HG03442 (cell line): ENCODE results near the gene CCDC127.
"Not testable (repeated sequence)": the region's sequence is repeated elsewhere in the genome, so short reads cannot be mapped to it uniquely, and the experiment has no call there.

Experiments used
- ATAC-seq: cut with Tn5 transposase; IDR thresholded peaks from one replicate; pipeline ENCODE4 v1.9.1; 2021; ENCODE audit warnings: mild to moderate bottlenecking, moderate library complexity; ENCODE audit not compliant: unreplicated experiment

The CCDC127 gene

DNA sequence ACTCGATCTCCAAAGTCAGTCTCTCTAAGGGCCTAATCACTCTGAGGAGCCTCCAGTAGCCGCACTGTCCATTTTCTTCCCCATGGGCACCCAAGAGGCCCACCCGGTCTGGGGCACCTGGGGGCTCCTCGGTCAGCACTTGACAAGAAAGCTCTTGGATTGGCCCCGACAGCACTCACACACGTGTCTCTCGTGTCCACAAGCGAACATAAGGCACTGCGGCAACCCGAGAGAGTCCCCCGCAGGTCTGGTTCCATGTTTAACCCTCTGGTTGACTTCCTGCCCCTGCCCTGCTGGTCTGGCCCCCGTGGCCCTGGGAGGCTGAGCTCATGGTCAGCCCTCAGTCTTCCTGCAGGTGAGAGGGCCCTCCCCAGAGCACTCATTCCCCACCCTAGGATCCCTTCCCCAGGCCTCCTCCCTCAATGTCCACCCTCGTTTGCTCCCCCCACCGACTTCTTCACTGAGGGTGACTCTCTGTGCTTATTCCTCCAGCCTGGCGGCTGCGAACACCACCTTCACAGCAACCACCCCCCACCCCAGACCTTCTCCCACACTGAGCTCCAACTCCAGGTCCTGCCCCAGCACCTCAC, 43.0 kb downstream of the CCDC127 start:
- no peak for ATAC-seq

DNA sequence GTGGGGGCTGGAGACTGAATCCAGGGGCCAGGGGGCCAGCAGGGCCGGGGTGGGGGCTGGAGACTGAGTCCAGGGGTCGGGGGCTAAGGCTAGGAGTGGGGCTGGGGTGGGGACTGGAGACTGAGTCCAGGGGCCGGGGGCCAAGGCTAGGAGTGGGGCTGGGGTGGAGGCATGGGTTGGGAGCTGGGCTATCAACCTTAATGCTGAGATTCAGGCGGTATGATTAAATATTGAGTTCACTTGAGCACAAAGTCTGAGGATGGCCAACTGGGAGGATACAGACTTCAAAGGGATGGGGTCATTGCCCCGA, 43.7 kb downstream of the CCDC127 start:
- no peak for ATAC-seq

DNA sequence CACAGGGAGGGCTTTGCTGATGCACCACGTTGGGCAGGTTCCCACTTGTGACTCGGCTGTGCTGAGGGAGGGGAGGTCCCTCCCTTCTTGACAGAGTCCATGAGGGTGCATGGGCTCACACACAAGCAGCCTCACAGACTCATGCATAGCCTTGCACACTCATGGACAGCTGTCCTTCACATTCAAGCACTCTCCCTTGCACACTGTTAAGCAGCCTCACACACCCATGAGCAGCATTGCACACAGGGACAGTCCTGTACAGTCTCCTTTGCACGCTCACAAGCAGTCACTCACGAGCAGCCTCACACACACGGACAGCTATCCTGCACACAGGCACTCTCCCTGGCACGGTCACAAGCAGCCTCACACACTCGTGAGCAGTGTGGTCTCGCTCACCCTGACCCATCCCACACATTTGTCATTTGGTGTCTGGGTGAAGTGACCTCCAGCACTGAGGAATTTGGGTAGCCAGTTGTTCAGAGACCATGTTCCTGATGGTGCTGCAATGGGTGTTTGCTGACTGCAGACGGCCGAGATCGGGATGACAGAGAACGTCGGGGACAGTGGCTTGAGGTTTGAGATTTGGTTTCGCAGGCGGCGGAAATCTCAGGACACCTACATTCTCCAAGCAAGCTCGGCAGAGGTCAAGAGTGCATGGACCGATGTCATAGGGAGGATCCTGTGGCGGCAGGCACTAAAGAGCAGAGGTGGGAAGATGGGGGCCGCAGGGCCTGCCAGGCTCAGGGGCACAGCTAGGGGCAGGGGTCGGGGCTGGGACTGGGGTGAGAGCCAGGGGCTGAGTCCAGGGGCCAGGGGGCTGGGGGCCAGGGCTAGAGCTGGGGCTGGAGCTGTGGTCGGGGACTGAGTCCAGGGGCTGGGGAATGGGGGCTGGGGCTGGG, 44.3 kb downstream of the CCDC127 start:
- no peak for ATAC-seq

DNA sequence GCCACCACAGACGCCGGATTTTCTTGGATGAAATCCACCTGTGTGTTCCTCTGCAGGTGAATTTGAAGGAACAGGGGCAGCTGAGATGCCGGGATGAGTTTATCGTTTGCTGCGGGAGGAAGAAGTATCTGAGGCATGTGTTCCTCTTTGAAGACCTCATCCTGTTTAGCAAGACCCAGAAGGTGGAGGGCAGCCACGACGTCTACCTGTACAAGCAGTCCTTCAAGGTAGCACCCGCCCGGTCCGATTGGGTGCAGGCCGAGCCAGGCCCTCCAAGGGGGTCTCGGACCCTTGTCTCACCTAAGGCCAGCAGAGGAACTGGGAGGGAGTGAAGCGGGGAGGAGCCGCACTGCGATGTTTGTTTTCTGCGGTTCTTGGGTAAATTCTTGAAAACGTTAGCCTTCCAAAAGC, 45.1 kb downstream of the CCDC127 start:
- no peak for ATAC-seq

DNA sequence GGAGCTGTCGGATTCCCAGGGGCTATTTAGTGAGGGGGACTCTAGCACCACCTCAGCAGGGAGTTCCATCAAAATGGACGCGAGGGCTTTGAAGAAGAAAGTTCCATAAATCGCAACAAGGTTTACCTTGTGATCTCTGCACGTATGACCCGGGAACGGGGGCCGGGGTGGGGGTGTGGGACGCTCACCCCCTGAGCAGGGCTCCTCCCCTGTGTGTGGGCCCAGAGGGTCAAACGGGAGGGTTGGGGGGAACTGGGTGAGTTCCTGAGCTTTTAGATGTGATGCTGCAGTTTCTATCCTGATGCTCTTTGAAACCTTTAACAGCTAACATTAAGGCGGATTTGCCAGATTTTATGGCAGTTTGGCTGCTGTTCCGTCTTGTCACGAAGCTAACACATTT, 45.5 kb downstream of the CCDC127 start:
- no peak for ATAC-seq

DNA sequence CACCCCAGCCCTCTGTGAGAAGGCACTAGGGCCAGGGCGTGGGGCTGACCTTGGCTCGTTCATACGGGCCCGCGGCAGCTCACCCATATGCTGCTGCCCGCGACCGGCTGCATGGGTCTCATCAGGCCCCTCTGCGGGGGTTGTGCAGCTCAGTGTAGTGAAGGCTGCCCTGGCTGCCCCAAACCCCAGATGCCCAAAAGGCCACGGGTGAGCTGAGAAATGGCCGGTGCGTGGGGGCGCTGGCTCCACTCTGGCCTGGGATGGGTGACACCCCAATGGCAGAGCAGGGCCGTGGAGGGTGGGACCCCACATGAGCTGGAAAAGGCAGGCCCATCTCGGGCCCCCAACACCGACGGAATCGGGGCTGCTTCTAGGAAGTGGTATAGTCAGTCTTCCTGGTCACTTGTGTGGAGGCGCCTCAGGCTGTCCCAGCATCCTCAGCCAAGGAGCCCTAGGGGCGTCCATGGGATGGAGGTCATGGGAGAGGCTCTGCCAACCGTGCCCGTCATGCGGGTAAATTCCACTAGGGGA, 46.1 kb downstream of the CCDC127 start:
- no peak for ATAC-seq

DNA sequence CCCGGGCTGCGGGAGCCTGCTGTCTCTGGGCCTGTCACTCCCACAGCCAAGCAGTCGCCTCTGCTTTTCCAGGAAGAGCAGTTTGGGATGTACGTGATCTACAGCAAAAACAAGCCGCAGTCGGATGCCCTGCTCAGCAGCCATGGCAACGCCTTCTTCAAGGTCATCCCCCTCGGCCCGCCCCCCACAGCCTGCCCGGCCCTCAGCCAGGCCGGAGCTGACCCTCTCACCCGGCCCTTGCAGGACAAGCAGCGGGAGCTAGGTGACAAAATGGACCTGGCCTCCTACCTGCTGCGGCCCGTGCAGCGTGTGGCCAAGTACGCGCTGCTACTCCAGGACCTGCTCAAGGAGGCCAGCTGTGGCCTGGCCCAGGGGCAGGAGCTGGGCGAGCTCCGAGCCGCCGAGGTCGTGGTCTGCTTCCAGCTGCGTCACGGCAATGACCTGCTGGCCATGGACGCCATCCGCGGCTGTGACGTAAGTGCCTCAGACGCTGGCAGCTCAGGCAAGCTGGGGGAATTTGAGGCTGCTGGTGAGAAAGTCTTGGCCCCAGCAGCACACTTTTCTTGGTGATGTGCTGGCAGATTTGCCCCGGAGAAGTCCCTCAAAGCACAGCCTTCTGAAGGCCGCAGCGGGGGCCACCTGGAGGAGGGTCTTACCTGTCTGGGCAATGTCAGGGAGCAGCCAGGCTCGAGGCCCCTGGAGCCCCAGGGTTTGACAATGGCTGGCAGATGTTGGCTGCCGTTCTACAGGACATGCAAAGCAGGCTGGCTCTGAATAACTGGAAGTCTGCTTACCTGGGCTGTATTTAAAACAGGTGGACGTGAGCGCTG, 46.8 kb downstream of the CCDC127 start:
- ATAC-seq, result no peak

DNA sequence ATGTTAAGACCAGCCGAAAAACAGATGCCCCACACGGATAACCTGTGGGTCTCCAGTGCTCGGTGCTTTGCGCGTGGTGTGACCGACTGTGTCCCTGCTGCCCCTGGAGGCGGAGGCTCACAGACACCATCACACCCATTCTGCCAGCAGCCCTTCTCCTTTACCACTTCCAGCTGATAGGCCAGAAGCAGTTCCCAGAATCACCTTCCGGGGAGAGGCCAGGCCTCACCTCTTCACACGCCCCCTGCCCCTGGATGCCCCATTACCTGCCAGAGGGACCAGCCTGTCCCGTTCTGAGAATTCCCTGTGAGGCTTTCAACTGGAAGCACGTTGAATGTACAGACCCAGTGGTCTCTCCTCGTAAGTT, 48.2 kb downstream of the CCDC127 start:
- no peak for ATAC-seq

DNA sequence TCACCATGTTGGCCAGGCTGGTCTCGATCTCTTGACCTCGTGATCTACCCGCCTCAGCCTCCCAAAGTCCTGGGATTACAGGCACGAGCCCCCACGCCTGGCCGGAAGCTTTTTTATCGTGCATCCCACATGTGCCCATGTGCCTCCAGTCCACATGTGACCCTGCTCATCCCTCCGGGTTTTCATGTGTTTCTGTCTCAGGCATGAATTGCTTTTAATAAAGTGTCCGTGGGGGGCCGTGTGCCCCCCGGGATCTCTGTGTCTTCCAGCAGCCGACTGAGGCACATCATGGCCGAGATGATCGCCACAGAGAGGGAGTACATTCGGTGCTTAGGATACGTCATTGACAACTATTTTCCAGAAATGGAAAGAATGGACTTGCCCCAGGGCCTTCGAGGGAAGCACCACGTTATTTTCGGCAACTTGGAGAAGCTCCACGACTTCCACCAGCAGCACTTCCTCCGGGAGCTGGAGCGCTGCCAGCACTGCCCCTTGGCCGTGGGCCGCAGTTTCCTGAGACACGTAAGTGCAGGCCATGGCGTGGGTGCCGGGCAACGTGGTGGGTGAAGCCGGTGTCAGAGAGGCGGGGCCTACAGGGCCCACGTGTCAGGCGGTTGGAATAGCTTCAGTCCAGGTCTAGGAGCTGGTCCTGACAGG, 48.8 kb downstream of the CCDC127 start:
- ATAC-seq, result no peak

DNA sequence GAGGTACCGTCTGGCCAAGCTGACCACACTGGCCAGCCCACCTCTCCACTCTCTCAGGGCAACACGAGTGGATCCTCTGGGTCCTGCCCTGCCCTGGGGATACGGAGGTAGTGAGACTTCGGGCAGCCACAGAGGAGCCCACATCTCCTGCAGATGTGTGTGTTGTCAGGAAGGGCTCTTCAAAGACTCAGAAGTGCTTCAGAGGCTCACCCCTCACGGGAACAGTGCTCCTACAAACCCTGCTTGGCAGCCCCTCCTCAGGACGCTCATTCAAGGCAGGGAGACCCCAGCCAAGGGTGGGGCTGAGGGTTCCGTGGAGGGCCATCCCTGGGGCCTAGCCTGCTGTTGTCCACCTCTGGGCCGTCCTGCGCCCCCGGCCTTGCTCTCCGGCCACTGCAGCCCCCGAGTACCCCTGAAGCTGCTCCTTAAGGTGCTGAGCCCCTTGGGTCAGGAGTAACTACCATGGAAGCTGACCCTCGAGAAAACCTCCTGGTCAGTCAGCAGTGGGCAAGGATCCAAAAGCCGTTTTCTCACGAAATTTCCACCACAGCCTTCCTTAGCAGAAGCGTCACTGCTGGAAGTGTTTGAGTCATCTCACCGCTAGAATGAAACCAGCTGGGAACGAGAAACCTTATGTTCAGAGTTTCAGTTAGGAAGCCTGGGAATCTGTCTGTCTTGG, 49.8 kb downstream of the CCDC127 start:
- ATAC-seq, result no peak

DNA sequence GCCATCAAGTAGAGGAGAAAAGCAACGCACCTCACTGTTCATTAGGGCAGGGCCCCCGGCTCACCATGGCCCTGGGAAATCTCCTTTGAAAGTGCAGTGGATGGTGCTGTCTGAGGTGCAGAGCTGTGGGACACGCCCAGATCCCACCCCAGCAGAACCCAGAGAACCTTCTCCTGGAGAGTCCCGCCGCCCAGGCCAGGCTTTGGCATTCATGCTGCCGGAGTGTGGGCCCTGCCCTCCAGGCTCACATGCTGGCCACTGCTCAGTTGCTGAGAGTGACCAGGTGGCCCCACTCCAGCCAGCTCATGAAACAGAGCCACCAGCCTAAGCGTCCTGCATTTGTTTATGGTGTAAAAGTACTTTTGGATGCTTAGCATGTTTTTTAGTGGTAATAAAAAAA, 50.4 kb downstream of the CCDC127 start:
- no peak for ATAC-seq

DNA sequence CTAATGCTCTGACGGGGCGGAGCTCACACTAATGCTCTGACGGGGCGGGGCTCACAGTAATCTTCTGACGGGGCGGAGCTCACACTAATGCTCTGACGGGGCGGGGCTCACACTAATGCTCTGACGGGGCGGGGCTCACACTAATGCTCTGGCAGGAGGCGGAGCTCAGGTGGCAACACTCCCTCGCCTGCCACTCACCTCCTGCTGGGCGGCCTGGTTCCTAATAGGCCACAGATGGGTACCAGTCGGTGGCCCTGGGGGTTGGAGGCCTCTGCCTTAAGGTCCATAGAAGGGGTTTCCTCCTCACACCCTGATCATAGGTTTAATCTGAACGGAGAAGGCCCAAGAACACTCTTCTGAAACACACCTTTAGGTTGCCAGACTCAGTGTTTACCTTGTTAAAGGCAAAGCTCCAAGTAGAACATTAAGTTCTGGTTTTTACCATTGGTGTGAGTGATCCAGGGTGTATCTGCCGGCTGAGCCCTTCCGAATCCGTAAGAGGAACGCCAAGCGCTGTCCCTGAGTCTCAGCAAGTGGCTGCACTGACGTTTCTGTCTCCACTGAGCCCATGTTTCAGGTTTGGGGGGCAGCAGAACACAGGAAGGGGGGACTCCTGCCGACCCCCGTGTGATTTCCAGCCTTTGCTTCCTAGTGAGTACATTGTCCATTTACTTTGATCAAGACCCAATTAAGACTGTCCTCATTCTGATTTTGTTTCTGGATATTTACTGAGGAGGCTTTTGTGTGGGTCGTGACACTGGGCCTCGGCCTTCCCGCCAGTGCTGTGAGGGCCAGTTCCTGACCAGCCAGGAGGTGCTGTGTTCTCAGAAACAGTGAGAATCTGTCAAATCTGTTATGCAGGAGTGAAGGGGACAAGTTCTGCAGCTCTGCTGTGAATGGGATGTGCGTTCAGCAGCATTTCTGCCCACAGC, 51.2 kb downstream of the CCDC127 start:
- no peak for ATAC-seq

DNA sequence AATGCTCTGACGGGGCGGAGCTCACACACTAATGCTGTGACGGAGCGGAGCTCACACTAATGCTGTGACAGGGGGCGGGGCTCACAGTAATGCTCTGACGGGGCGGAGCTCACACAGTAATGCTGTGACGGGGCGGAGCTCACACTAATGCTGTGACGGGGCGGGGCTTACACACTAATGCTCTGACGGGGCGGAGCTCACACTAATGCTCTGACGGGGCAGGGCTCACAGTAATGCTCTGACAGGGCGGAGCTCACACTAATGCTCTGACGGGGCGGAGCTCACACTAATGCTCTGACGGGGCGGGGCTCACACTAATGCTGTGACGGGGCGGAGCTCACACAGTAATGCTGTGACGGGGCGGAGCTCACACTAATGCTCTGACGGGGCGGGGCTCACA, 53.2 kb downstream of the CCDC127 start:
- ATAC-seq, result not testable (repeated sequence)

DNA sequence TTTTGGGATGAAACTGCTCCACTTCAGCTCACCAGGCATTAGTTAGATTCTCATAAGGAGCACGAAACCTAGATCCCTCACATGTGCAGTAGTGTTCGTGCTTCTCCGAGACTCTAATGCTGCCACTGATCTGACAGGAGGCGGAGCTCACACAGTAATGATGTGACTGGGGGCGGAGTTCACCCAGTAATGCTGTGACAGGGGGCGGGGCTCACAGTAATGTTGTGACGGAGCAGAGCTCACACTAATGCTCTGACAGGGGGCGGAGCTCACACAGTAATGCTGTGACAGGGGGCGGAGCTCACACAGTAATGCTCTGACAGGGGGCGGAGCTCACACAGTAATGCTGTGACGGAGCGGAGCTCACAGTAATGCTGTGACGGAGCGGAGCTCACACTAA, 53.7 kb downstream of the CCDC127 start:
- ATAC-seq, result no peak

DNA sequence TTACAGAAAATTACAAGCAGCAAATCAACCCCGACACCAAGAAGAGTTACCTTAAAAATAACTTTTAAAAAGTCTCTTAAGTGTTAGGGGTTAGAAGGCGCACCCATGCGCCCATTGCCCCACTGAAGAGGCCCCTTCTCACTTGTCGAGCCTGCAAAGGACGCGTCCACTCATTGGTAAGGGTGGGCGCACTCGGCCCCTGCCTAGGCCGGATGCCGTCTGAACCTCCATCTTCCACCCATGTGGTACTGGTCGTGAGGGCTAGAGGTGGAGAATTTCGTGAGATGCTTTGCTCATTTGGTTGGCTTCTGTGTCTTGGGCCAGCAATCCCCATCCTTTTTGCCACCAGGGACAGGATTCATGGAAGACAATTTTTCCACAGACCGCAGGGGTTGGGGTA, 54.1 kb downstream of the CCDC127 start:
- no peak for ATAC-seq

DNA sequence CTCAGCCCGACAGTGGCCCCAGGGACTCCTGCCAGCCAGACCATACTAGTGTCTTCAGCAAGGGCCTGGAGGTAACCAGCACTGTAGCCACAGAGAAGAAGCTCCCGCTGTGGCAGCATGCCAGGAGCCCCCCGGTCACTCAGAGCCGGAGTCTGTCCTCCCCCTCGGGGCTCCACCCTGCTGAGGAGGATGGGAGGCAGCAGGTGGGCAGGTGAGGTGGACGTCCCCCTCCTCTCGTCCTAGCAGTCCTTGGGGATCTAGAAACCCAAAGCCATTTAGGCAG, 54.7 kb downstream of the CCDC127 start:
- no peak for ATAC-seq

DNA sequence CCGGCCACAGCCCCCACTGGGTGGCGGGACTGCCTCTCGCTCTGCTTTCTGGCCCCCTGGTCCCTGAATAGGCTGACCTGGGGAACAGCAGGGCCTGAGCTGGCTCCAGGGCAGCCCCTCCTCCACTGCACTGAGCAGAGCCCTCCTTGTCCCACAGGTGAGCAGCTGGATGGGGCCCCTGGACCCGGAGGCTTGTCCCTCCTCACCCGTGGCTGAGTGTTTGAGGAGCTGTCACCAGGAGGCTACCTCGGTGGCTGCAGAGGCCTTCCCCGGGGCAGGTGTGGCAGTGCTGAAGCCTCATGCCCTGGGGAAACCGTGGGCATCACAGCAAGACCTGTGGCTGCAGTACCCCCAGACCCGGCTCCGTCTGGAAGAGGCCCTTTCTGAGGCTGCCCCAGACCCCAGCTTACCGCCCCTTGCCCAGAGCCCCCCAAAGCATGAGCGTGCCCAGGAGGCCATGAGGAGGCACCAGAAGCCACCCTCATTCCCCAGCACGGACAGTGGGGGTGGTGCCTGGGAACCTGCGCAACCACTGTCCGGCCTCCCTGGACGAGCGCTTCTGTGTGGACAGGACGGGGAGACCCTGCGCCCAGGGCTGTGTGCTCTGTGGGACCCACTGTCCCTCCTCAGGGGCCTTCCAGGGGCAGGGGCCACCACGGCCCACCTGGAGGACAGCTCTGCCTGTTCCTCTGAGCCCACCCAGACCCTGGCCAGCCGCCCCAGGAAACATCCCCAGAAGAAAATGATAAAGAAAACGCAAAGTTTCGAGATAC, 55.2 kb downstream of the CCDC127 start:
- ATAC-seq, result no peak

DNA sequence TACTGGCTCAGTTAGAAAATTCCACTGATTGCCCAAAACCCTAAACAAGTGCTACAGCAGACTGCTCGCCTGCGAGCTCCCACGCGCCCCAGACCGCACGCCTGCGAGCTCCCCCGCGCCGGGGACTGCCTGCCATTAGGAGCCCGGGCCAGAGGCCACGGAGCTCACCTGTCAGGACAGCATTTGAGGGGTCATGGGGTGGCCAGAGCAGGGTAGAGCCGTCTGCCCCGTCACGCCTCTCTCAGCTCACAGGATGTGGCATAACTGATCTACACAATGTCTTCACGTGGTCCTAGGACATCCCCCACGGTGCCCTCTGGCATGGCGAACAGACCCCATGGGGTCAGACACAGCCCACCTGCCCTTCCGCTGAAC, 55.8 kb downstream of the CCDC127 start:
- no peak for ATAC-seq

DNA sequence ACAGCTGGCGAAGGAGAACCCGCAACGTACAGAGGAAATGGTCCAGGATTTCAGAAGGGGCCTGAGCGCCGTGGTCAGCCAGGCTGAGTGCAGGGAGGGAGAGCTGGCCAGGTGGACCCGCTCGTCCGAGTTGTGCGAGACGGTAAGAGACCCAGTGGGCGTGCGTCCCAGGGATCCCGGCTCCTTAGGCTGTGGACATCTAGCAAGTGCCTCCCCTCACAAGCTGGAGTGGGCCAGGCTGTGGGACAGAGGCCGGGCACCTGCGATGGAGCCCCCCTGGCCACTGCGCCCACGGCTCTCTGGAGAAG, 56.2 kb downstream of the CCDC127 start:
- ATAC-seq, result no peak
